GM19328 (cell line): ENCODE data around the gene C1QTNF12.

Experiments
- ATAC-seq: cut with Tn5 transposase; IDR thresholded peaks from one replicate; pipeline ENCODE4 v1.9.1; 2021; ENCODE audit warnings: mild to moderate bottlenecking, moderate library complexity; ENCODE audit not compliant: unreplicated experiment

Gene C1QTNF12

GRCh38 chr1:1215881-1216605, 30.5 kb downstream of the C1QTNF12 start:
- no peak for ATAC-seq

DNA sequence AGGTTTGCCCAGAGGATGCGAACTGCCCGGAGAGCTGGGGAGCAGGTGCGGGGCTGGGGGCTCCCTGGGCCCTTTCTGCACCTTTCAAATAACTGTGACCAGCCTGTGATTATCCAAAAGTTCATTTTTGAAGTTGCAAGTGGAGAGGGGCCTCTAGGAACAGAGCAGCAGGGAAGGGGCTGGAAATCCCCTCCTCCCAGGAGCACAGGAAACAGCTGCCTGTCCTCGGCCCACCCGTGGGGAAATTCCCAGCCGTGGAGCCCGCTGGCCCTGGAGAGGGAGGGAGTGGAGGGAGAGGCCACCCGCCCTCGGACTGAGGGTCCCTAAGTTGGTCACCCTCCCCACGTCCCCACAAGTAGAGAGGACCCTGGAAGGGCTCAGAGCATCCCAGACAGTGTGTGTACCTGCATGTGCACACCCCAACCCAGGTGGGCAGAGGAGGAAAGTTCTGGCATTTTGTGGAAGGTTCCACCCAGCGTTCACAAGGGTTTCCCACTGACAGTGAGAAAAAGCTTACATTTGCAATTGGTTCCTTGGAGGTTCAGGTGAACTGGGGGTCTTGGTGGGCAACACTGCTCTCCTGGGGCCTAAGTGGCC, 31.3 kb downstream of the C1QTNF12 start:
- no peak for ATAC-seq

- no peak for ATAC-seq
Observed at GRCh38 chr1:1213345-1214265, 32.9 kb downstream of the C1QTNF12 start, which contains the start of gene TNFRSF4. TSS of gene TNFRSF4 (minus strand) at chr1:1214153. CDS start at chr1:1214127, 26 bp downstream.

GRCh38 chr1:1212780-1213344, 33.7 kb downstream of the C1QTNF12 start:
- ATAC-seq = no peak

GRCh38 chr1:1211541-1212441, 34.7 kb downstream of the C1QTNF12 start:
- ATAC-seq = no peak

- no peak for ATAC-seq
Observed at GRCh38 chr1:1210726-1211540, 35.6 kb downstream of the C1QTNF12 start.

- ATAC-seq = no peak
Observed at GRCh38 chr1:1208713-1209433, 37.6 kb downstream of the C1QTNF12 start.

DNA sequence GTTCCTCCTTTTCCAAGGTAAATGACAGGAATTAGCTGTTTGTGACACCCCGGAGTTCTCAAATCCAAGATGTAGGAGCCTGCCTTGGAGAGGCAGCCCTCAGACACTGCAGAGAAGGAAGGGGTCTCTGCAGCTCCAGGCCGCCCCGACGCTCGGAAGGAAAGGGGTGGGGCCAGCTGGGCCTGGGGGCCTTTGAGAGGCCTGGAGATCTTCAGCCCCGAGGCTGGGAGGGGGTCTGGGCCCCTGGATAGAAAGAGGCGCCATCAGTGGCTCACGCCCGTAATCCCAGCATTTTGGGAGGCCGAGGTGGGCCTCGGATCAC, 39.0 kb downstream of the C1QTNF12 start:
- no peak for ATAC-seq

DNA sequence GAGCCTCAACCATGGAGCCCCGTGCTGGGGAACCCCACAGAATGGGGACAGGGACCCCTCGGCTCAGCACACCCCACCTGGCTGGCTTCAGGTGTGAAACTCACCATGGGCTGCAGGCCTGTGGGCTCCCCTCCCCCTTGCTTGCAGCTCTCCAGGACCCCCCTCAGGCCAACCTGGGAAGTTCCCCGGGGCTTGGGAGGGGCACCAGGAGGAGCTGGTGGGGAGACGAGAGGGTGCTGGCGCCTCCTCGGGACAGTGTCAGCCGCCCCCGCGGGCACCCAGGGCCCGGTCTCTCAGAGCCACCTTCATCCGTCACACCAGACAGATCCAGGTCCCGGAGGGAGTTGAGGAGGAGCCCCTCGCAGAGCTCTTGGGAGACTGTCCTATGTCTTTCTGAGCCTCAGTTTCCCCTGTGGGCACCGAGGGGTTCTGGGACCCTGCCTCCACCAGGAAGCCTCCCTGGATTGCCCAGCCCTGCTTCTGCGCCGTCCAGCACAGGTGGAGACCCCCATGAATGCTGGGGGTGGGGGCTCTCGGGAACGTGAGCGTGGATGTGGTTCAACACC, 39.5 kb downstream of the C1QTNF12 start:
- no peak for ATAC-seq

DNA sequence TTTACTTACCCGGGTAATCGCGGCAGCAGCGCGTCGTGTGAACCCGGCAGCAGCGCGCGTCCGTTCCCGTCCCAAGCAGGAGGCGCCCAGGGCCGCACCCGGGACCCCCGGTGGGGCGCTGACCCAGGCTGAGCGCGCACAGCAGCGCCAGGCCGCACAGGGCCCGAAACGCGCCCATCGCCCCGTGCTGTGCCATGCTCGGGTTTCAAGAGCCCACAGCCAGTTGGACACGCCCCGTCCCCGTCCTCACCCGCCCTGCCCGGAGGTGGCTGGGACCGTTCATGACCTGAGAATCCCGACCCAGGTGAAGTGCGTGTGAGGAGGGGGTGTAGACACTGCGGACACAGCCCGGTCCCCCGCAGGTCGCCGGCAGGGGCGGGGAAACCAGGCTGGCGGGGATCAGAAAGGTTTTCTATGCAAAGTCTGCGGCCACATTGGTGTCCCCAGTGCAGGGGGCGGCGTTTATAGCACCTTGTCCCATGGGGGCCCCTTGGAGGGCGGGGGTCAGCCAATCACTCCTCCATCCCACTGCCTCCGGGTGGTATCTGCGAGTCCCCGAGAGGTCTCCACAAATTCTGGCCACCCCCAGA, 40.1 kb downstream of the C1QTNF12 start, which contains the start of gene TNFRSF18:
Gene TNFRSF18, minus strand, starts transcription at position 217 of the 590 bp plus-strand sequence. Its CDS starts 21 bp downstream, at position 196.
- no peak for ATAC-seq

DNA sequence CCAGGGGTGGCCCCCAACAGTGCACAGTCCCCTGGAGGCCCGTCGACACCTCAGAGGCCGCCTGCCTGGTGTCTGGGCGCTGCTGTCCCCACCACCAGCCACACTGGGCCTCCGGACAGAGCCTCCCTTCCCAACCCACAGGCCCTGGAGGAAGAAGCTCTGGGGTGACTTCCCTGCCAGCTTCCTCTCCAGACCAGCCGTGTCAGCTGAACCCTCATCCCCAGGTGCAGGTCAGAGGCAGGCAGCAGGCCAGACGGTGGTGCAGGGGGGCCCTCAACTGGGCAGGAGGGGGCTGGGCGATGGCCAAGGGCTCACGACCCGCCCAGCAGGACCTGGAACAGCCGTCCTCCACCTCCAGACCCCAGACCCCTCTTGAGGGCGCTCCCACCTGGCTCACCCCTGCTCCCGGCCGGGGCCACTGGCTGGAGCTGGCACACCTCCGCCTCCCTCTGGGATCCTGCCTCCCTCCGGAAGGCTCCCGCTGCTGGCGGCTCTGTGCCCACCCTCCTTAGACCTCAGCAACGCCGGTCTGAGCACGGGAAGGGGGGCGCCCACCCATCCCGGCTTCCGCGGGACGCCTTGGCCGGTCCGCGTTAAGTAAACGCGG, 40.6 kb downstream of the C1QTNF12 start:
- no peak for ATAC-seq

DNA sequence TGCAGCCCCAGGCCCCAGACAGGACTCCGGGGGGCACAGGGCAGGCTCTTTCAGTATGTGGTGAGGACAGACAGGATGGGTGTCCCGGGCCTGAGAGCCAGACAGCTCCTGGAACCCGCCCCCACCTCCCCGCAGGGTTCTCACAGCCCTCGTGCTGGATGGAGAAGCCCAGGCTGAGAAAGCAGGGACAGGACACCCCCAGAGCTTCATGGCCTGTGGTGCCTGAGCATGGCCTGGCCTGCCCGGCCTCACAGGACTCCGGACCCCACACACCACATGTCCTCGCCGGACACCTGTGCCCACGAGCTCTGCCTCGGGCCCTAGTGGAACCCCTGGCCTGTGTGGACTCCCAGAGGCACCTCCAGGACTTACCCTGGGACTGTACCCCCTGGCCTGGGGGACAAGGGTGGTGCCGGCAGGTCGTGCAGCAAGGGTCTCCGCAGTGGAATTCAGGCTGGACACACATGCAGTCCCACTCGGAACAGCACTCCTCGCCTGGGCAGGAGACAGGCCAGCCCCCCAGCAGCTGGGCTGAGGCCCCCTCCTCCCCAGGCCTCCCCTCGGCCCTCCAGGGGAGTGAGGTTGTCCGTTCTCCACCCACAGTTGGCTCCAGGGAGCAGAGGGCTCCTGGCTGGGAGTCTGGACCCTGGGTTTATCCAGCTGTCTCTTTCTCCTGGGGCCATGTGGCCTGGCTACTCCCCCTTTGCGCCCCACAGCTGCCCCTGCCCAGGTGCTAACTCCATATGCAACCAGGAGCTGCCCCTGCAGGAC, 41.3 kb downstream of the C1QTNF12 start:
- no peak for ATAC-seq

DNA sequence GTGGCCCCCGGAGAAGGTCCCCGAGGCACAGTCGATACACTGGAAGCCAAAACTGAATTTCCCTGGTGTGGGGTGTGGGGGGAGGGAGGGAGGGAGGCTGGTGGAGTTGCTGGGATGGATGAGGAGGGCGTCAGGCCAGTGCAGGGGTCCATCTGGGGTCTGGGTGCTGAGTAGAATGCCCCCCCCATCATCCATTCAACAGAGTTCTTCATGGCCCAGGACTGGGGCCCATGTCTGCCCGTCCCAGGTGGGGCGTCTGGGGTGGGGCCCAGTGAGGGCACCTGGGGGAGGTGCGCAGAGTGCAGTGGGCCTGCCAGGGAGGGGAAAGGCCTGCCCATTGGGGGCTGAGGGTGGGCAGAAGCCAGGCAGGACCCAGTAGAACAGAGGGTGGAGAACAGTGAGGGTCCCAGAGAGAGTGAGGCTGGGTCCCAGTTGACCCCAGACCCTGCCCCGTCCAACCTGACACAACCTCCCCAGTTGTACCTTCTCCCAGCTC, 42.0 kb downstream of the C1QTNF12 start:
- ATAC-seq = no peak

GRCh38 chr1:1203561-1204424, 42.7 kb downstream of the C1QTNF12 start:
- ATAC-seq = no peak

- no peak for ATAC-seq
Observed at GRCh38 chr1:1202831-1203560, 43.5 kb downstream of the C1QTNF12 start.
